Motor neuron (in vitro differentiated cells): ENCODE results near the gene FAM167B. TPM values are rescaled to one million over a fixed set of nuclear protein-coding genes. Genes with fewer than 3 reads are reported as not detected.

Experiments used
- ATAC-seq, 8 experiments: fragments of 200-7000 bp; cut with Tn5 transposase; replicated peaks in 6 of 8; 2 replicates each; pipeline ENCODE4 v1.8.0; 2021; ENCODE audit warnings: mild to moderate bottlenecking in 8 of 8, moderate library complexity in 8 of 8
- H3K27ac ChIP-seq, 2 donors: fragments of 250-450 bp; sonication (Bioruptor Pico); 2 replicates each; pipeline ENCODE4 v1.9.0; 2021; ENCODE audit warnings: antibody characterized with exemption in 2 of 2, mild to moderate bottlenecking in 2 of 2, moderate library complexity in 1 of 2
- H3K4me1 ChIP-seq, 2 donors: fragments of 250-450 bp; sonication (Bioruptor Pico); replicated peaks in 1 of 2; 2 replicates each; pipeline ENCODE4 v1.6.1; 2021; ENCODE audit warnings: antibody characterized with exemption in 2 of 2, mild to moderate bottlenecking in 2 of 2, moderate library complexity in 1 of 2
- H3K4me3 ChIP-seq, 5 donors: fragments of 250-450 bp; sonication (Bioruptor Pico); 2 replicates each; pipeline ENCODE4 v1.9.0; 2021; ENCODE audit warnings: antibody characterized with exemption in 5 of 5, mild to moderate bottlenecking in 5 of 5, moderate library complexity in 4 of 5
- WGBS, 10 experiments: fragments of 450-650 bp; shearing (Covaris generic); methylation state at CpG; one replicate each; pipeline ENCODE4 v1.0.0; 2022; 5-methylcytosine and 5-hydroxymethylcytosine counted together
- in situ Hi-C, 9 experiments: fragments of 400-800 bp; cut with MboI; loops; one replicate each; pipeline ENCODE4 v1.15.0; 2021; ENCODE audit warnings: low sequenced_read_pairs in 9 of 9, low pct_unique_long_range_greater_than_20kb in 2 of 9; ENCODE audit not compliant: unreplicated experiment in 9 of 9
- total RNA-seq, 8 experiments: library from RNA; unstranded; fragments of 300-600 nt; gene quantifications; 2 replicates each; pipeline versions ENCODE4 v1.2.3 to v1.2.4, GENCODE V29; 2022

Gene FAM167B
- 10 to 100 TPM in 2 of 8 experiments, 1 to 10 TPM in 2, under 1 TPM in 3, not detected in 1; 0.49 to 12.0 (median 2.2) TPM for total RNA-seq

GRCh38 chr1:32246888-32247273 lies at the start of gene FAM167B:
FAM167B (plus strand) TSS chr1:32247222; CDS start chr1:32247422, 200 bp downstream.
- ATAC-seq: peak in 3 of 8 experiments; percentile 78 to 83 (median 81)
- in situ Hi-C loops: no loop called here
- Histone ChIP-seq H3K4me3 (no peak within 1 kb of the TSS), H3K27ac (no peak within 1 kb of the TSS), H3K4me1 (peaks cover 23 to 31% of the 10 kb centered on the region in 2 donors)
- WGBS, 10 experiments: 0 to 90% (median 61%) methylated on average over 1 to 3 of the region's 3 CpGs; no CpG with 5 or more reads in 6 of the 10 experiments

DNA sequence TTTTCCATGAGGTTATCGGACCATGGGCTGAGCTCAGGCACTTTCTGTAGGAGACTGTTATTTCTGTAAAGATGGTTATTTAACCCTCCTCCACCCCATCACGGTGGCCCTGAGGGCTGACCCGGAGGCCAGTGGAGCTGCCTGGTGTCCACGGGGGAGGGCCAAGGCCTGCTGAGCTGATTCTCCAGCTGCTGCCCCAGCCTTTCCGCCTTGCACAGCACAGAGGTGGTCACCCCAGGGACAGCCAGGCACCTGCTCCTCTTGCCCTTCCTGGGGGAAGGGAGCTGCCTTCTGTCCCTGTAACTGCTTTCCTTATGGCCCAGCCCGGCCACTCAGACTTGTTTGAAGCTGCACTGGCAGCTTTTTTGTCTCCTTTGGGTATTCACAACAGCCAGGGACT lies 49.2 kb upstream of the FAM167B start:
- 47 to 100% (median 56%) methylated on average over 1 to 6 of the region's 6 CpGs; no CpG with 5 or more reads in 2 of the 10 experiments for WGBS, 10 experiments
- no peak for ATAC-seq
- Histone ChIP-seq H3K27ac (peak overlapping the region; percentile 70 to 91), H3K4me3 (no peak overlapping the region), H3K4me1 (peaks cover 42 to 44% of the 10 kb centered on the region in 2 donors)
- in situ Hi-C loops: no loop called here

GRCh38 chr1:32198237-32199042 lies 48.6 kb upstream of the FAM167B start:
- Histone ChIP-seq H3K4me3 (no peak overlapping the region), H3K4me1 (peaks cover 42 to 44% of the 10 kb centered on the region in 2 donors), H3K27ac (peak overlapping the region; percentile 70 to 91)
- 17 to 100% (median 90%) methylated on average over 1 to 3 of the region's 3 CpGs; no CpG with 5 or more reads in 1 of the 10 experiments for WGBS, 10 experiments
- ATAC-seq: no peak
- in situ Hi-C loops: no loop called here

- Histone ChIP-seq H3K4me1 (peaks cover 42 to 44% of the 10 kb centered on the region in 2 donors), H3K4me3 (peak overlapping the region in 4 of 5 donors; percentile 37 to 47 (median 41)), H3K27ac (peak overlapping the region; percentile 70 to 91)
- WGBS, 10 experiments: 43 to 71% (median 60%) methylated on average over 1 to 4 of the region's 4 CpGs; no CpG with 5 or more reads in 4 of the 10 experiments
- in situ Hi-C loops: no loop called here
- no peak for ATAC-seq
Observed at GRCh38 chr1:32199043-32199716, 47.8 kb upstream of the FAM167B start.

DNA sequence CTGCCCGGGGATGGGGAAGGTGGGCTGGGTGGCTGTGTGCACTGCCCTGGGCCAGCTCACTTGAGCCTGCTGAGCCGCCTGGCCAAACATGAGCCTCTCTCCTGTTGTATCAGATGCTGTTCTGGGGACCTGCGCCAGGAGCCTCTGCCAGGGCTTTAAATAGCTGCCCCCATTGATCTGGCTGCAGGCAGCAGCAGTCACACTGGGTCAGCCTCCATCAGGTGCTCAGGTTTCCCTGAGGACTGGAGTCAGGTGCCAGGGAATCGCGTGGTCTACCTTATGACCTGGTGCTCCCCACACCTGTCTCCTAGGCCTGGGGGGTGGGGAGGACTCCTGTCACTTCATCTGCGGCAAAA lies 47.3 kb upstream of the FAM167B start:
- peak overlapping the region; percentile 37 to 47 (median 41) for H3K4me3 ChIP-seq
- H3K27ac ChIP-seq: peak overlapping the region; percentile 70 to 91
- WGBS, 10 experiments: 0 to 100% (median 29%) methylated on average over 1 to 4 of the region's 6 CpGs; no CpG with 5 or more reads in 4 of the 10 experiments
- peak in 5 of 8 experiments; percentile 0 to 5 (median 2) for ATAC-seq
- in situ Hi-C loops: no loop called here
- peaks cover 42 to 44% of the 10 kb centered on the region in 2 donors for H3K4me1 ChIP-seq

- Histone ChIP-seq H3K4me1 (peaks cover 44 to 45% of the 10 kb centered on the region in 2 donors), H3K27ac (peak within 1 kb of the TSS; percentile 70 to 91), H3K4me3 (peak within 1 kb of the TSS; percentile 37 to 47 (median 41))
- in situ Hi-C loops: no loop called here
- 0 to 20% (median 1%) methylated on average over 1 to 23 of the region's 34 CpGs; no CpG with 5 or more reads in 3 of the 10 experiments for WGBS, 10 experiments
- peak; percentile 40 to 79 (median 74) for ATAC-seq
Observed at GRCh38 chr1:32200226-32201010, 46.6 kb upstream of the FAM167B start, which contains the start of gene CCDC28B. CCDC28B (plus strand) TSS chr1:32200595; CDS start chr1:32201936, 1,341 bp downstream.

- Histone ChIP-seq H3K4me3 (peak overlapping the region; percentile 37 to 47 (median 41)), H3K4me1 (peaks cover 46 to 47% of the 10 kb centered on the region in 2 donors), H3K27ac (peak overlapping the region; percentile 70 to 91)
- WGBS, 10 experiments: 0 to 60% (median 9%) methylated on average over 1 to 11 of the region's 26 CpGs; no CpG with 5 or more reads in 2 of the 10 experiments
- ATAC-seq: peak; percentile 25 to 51 (median 43)
- in situ Hi-C loops: no loop called here
Observed at GRCh38 chr1:32201011-32201855, 45.8 kb upstream of the FAM167B start.

DNA sequence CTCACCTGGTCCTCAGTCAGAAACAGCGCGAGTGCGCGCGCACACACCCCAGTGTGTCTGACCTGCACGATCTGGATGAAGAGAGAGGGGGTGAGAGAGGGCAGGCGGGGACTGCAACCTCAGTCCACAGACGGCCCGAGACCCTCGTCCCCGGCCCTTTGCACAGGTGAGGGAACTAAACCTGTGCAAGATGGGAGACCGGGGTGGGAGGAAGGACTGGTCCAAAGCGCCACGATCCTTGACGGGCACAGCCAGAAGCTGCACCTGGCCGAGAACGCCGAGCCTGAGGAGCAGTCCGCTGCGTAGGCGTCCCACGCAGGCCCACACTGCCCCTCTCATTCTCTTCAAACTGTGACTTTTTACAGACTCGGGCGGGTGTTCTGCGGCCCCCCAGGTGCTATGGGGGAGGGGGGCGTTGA lies 42.1 kb upstream of the FAM167B start:
- H3K4me3 ChIP-seq: peak overlapping the region; percentile 46 to 61 (median 52)
- peak in 4 of 8 experiments; percentile 0 for ATAC-seq
- in situ Hi-C loops: no loop called here
- WGBS, 10 experiments: 7 to 80% (median 50%) methylated on average over 3 to 20 of the region's 26 CpGs; no CpG with 5 or more reads in 5 of the 10 experiments
- peak overlapping the region; percentile 2 to 37 for H3K27ac ChIP-seq
- peaks cover 17 to 21% of the 10 kb centered on the region in 2 donors for H3K4me1 ChIP-seq

GRCh38 chr1:32205401-32206370 lies 41.3 kb upstream of the FAM167B start, which contains the start of gene IQCC:
IQCC (plus strand) TSS chr1:32205671; CDS start chr1:32205682, 11 bp downstream.
- WGBS, 10 experiments: 0 to 12% (median 2%) methylated on average over 4 to 18 of the region's 77 CpGs; no CpG with 5 or more reads in 6 of the 10 experiments
- peak within 1 kb of the TSS; percentile 46 to 61 (median 52) for H3K4me3 ChIP-seq
- H3K27ac ChIP-seq: peak within 1 kb of the TSS; percentile 28 to 37
- peak; percentile 57 to 75 (median 72) for ATAC-seq
- in situ Hi-C loops: no loop called here
- H3K4me1 ChIP-seq: peaks cover 16 to 21% of the 10 kb centered on the region in 2 donors

GRCh38 chr1:32208469-32208868 lies 38.6 kb upstream of the FAM167B start:
- in situ Hi-C loops: no loop called here
- 67 to 100% (median 92%) methylated on average over 1 to 6 of the region's 6 CpGs; no CpG with 5 or more reads in 3 of the 10 experiments for WGBS, 10 experiments
- peaks cover 5 to 12% of the 10 kb centered on the region in 2 donors for H3K4me1 ChIP-seq
- H3K27ac ChIP-seq: no peak overlapping the region
- H3K4me3 ChIP-seq: no peak overlapping the region
- no peak for ATAC-seq
